NCI-H510A (cell line): ENCODE results near the gene CCM2.

Experiments used
- DNase-seq: peaks from one replicate; lab custom pipeline; 2025; lab: John Stamatoyannopoulos, UW

The CCM2 gene

DNA sequence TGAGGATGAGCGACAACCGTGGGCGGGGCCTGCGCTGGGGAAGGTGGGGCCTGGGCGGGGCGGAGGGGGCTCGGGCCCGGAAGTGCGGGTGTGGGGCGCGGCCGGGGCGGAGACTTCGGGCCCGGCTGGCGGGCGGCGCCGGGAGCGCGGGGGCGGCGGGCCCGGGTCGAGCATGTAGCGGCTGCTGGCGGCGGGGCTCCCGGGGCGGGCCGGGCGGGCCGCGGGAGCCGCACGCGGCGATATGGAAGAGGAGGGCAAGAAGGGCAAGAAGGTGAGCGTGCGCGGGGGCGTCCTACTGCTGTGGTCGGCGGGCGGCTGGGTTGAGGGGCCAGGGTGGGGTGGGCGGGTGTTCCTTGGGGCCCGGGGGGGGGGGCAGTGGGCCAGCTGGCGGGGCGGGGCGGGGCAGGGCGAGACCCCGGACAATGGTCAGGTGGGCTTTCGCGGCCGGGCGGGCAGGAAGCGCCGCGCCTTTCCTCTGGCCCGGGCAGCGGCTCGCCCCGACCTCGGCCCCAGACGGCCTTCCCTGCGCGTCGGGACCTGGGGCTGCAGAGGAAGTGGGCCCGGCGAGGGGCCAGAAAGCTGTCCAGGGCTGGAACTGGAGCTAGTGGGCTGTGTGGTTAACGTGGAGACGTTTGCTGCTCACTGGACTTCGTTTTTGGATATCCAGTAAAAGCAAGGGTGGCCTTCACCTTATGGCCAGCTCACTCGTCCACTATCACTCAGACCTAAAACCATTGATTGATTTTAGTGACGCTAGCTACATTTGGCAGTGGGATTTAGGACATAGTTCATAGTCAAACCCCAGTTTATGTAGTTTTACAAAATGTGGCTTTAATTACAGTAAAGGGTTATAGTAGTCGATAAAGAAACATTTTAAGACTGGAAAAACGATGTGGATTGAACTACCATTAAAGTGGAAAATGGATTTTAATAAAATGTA, at the start of gene CCM2:
CCM2 (plus strand) TSS at position 109 of the 940 bp plus-strand sequence; CDS start at position 242, 133 bp downstream.
- no peak for DNase-seq

DNA sequence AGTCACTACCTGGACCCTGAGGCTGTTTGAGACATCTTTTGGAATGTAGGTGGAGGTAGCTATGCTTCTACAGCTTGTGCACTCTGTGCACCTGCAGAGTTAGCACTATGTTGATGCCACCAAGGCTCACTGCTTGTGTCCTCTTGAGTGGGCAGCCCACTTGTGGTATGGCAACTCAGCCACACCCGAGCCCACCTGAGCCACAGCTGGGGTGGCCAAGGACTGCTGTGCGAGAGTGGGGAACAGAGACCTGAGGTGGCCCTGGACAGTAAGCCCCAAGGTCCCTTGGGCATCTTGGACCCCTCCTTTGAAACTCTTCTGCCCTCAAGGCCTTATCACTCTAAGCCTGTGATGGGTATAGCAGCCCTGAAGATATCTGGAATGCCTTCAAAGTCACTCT, 46.8 kb upstream of the CCM2 start:
- DNase-seq = no peak

DNA sequence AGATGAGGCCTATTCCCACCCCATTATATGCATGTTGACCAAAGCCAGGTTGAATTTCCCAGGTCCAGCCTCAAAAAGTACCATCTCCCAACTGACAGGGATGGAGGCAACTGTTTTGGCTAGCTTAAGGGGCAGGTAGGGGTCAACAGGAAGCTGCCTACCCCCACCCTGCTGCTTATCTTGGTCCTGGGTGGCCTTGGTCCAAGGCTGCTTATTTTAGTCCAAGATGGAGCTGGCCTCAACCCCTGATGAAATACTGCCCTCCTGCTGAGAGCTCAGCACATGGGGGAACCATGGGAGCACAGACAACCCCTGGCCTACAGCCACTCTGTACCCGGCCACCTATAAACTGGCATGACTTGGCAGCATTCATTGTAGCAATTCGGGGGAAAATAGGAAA, 44.3 kb upstream of the CCM2 start:
- no peak for DNase-seq

DNA sequence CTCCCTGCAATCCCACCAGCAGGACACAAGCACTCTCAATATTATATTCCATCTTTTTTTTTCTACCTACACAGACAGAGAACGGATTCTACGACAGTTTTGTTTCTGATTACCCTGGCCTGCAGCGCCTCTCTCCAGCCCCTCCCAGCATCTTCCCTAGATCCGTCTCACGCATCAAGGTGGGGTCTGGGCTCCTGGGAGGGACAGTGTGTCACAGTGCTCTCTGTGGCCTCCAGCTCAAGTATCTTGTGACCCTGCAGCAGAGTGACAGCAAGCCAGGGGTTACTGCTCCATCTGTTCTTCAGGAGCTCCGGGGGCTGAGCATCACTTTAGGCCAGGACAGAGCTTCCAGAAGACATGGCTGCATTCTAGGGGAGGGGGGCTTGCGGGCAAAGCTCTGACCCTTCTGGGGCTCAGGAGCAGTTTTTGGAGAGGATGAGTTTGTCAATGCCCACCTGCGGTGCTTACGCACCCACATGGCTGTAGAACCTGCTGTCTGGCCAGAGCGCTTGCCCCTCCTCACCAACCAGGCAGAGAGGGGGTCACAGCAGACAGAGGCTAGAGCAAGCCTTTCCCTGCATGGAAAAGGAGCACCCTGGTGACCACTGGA, 43.7 kb upstream of the CCM2 start:
- DNase-seq = no peak

DNA sequence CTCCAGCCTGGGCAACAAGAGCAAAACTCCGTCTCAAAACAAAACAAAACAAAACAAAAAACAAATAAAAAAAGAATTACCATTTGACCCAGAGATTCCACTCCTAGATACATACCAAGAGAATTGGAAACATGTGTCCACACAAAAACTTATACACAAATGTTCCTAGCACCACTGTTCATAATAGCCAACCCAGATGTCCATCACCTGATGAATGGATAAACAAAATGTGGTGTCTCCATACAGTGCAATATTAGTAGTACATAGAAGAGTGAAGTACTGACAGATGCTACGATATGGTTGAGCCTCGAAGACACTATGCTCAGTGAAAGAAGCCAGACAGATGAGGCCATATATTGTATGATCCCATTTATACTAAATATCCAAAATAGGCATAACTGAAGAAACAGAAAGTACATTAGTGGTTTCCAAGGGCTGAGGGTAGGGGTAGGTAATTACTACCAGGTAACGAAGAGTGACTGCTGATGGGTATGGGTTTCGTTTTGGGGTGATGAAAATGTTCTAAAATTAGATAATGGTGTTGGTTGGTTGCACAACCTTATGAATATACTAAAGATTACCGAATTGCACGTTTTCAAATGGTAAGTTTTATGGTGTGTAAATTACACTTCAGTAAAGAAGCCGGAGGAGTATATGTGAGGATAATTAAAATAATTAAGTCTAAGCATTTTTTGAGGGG, 41.2 kb upstream of the CCM2 start:
- DNase-seq = no peak

DNA sequence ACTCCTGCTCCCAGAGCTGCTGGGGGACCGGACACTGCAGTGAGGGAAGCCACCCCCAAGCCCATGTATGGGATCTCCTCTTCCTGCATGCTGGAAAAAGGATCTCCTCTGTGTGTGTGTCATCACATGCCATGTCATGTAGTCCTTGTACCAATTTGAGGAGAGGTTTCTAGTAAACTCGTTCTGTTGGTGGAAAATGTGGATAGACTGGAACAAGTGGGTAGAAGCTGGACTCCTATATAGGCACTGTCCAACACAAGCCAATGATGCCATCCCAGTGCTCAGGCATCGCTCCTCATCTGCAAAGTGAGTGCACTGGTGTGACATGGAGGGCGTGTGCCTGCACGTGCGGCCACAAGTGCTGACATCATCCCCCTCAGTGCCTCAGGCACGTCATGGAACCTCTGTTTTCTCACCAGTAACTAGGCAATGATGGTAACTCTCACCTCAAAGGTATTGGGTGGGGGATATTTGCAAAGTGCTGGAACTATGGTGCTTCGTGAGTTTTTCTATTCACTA, 40.5 kb upstream of the CCM2 start:
- DNase-seq = no peak

DNA sequence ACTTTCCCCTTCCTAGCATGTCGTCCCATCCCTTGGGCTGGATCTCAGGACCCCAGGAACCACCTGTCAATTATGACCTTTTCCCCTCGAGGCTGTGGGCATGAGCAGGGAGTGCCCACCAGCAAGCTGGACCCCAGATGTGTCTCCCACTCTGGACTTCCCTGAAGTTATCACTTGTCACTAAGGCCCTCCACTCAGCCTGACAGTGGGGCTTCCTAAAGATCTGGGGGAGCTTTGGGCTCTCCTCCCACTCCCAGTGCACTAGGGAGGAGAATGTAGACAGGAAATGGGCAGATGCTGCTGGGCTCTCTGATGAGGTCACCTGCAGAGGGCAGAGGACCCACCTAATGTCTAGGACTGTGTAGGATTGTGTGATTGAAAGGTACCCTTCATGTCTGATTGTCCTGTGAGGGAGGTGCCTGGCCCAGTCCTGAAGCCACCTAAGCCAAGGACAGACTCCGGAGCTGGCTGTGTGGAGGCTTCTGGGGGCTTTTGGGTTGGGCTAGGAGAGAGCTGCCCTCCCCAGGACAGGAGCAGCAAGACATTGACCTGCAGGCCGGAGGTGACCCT, 39.9 kb upstream of the CCM2 start:
- no peak for DNase-seq

DNA sequence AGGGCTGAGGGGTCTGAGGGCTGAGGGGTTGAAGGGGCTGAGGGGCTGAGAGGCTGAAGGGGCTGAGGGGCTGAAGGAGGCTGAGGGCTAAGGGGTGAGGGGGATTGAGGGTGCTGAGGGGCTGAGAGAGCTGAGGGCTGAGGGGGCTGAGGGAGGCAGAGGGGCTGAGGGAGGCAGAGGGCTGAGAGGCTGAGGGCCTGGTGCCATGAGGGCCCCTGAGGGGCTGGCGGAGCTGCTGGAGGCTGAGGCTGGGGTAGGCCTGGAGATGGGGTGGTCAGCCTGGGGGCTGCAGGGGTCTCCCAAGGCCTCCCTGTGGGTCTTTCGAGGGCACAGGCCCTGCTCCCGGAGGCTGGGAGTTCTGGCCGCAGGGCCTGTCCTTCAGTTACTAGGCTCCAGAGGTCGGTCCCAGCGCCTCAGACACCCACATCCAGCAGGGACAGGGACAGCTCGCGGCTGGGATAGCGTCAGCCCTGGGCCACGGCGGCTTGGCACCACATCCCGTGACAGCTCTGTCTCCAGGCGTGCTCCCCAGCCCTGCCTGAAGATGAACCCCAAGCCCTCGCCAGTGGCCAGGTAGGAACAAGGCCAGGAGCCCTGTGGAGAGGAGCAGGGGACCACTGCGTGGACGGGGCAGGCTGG, 38.0 kb upstream of the CCM2 start:
- no peak for DNase-seq

DNA sequence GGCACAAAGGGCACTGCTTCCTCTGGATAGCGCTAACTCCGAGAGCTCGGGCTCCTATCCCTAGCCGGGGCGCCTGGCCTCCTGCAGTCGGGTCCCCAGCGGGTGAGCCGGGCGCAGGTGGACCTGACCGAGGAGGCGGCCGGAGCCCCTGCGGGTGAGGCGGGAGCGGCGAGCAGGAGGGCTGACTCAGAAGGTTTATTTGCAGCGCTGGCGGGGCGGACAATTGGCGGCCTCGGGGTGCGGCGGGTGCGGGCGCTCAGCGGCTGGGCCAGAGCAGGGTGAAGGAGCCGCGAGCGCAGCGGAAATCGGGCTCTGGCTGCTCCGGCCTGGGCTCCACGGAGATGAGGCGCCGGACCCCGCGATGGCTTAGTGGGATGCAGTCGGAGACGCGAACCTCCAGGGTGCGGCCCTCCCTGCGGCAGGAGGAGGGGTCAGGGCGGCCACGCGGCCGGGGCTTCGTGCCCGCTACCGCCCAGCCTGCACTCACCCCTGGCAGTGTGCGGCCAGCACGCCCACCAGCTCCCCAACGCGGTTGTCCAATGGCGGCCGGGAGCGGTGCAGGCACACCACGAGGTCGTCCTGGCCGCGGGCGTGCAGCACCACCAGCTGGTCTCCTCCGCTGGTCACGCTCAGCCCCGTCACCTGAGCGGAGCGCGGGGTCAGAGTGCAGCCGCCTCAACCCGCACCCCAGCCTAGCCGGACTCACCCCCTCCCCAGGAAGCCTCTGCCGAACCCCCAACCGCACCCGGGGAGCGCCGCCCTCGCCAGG, 37.3 kb upstream of the CCM2 start:
- DNase-seq = no peak

DNA sequence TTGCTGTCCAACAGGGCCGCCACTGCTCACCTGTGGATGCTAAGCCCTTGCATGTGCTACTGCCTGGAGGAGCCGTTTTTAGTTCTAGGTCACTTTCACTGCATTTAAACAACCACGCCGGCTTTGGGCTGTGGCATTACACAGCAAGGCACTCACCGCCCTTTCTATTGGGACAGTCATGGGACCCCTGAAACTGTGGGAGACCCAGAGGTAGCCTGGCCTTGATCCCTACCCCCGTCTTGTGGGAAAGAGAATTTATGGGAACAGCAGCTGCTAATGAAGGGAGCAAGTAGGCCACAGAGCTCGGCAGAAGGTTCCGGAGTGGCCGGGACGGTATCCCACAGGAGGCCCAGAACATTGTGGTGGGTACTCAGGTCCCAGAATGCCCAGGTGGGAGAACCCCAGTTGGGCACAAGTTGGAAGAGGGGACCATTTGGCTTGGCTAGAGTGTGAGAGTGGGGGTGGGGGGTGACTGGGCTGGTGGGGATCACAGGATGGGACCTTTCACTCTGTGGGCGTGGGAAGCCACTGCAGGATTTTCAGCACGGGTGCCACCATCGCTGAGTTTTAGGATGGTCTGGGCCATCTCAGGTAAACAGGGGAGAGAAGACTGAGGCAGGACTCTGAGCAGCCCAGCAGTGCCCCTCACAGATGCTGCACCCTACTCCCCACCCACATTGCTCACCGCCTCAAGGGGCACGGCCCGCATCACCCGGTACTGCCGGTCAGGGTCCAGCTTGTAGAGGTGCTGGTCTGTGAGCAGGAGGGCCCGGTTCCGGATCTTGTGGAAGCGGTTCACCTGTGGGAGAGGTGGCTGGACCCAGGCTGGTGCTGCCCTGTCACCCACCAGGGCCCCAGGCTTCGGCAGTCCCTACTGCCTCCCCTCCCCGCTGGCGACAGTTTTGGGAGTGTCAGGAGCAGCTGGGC, 36.4 kb upstream of the CCM2 start:
- DNase-seq = no peak

DNA sequence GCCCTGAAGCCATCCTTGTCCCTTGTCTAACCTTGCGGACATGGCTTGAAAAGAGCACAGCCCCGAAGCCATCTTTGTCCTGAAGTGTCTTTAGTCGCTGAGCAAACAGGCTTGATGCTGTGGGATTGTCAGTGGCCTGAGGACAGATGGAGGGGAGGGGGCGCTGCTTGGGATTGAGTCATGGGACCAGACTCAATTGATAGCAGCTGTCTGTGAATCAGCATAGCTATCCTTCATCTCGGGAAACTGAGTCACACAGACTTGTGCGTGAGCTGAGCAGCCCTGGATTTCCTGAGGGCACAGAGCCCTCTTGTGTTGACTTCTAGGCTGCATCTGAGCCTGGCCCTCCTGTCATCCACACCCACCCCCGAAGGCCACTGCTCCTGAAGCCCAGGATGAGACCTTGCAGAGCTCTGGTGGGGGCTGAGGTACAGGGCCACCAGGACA, 35.6 kb upstream of the CCM2 start:
- DNase-seq = no peak

DNA sequence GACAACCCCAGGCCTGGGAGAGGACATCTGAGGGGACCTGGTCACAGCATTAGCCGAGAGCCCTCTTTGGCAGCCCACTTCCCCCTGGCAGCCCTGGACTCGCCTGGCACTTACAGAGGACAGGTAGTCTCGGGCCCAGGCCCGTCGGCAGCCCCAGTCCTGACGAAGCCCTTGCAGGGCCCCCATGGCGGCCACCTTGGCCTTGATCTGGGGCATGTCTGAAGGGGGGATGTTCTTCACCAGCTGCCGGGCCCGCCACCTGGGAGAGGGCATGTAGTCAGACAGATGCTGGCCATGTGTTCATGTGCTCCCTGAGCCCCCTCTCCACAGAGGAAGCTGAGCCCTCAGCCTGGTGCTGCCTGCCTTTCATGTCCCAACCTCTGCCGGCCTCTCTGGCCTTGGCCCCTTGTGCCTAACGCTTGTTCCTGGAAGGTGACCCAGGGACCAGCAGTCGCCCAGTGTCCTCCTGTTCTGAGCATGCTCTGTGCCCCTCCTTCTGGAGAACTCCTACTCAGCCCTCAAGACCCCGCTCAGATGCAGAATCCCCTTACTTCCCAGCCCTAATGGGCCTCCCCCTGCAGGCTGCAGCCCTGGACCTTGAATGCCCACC, 35.1 kb upstream of the CCM2 start:
- no peak for DNase-seq

DNA sequence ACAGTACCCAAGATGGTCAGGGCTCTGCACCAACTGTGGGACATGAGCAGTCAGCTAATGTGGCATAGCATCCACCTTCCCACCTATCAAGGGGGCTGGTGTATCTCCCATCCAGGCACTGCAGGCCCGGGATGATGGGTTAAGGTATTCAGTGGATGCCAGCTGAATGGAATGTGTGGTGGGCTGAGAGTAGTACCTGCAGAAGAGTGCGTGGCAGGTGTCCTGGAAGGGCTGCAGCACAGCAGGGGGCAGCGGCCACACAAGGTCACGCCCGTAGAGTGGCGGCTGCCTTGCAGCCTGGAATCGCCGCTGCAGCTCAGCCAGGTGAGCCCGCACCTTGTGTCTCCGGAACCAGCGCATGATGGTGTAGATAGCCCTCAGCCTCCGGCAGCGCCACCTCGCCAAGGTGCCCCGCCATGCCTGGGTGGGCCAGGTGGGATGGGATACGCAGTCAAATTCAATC, 34.5 kb upstream of the CCM2 start:
- no peak for DNase-seq

DNA sequence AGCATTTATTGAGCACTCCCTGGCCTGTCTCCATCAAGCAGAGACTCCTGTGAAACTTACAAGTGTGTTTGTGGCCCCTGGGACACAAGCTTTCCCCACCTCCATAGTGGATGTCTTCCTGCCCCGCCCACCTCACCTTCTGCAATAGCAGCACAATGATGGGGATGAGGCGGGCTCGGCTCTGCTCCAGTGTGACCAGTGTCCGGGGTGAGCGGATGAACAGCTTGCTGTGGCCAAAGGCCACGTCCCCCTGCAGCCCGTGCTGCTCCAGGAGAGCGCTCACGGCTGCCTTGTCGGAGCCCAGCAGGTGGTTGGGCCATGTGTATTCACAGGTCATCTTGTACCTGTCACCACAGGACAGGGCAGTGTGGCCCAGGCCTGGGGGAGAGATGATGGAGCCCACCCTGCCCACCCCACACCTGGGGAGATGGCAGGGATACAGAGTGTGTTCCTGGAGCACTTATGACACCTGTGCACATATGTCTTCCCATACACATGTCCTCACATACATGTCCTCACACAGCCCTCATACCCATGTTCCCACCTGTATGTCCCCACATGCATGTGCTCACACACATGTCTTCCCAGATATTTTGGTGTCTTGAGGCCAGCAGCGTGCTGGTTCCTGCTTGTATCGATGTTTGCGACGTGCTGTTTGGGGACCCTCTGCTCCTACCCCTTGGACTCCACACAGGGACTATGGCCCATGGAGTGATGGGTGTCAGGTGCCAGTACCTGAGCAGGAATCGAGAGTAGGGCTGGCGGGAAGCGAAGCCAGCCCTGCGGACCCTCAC, 33.9 kb upstream of the CCM2 start:
- no peak for DNase-seq

DNA sequence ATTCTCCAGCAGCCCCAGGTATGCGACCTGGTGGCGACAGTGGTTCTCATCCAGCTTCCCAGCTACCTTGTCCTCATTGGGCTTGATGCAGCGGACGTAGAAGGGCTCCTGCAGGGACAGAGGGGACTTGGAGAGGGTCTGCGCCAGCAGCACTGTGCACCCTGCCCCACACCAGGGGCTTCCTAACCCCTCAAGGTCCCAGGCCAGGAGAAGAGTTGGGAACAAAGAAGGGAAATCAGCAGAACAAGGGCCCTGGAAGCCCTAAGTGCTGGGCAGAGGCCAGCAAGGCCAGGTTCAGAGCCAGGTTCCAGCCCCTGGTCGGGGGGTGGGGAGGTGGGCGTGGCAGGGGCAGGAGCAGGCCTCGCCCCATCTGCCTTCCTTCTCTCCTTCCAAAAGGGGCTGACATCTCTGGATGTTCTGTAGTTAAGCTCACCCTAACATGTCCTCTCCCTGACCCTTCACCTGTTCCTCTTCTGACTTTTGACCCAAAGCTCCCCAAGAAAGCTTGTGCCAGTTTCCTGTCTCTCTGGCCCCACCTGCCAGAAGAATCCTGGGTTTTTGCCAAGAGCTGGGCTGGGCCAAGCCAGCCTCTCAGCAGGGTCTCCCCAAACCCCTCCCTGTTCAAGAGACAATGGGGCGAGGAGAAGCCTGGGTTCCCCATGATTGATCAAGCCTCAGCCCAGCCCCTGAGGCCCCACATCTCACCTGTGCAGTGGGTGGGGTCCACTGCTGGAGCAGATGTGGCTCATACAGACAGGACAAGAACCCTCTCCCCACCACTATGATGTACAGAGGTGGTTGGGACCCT, 33.1 kb upstream of the CCM2 start:
- DNase-seq = no peak

DNA sequence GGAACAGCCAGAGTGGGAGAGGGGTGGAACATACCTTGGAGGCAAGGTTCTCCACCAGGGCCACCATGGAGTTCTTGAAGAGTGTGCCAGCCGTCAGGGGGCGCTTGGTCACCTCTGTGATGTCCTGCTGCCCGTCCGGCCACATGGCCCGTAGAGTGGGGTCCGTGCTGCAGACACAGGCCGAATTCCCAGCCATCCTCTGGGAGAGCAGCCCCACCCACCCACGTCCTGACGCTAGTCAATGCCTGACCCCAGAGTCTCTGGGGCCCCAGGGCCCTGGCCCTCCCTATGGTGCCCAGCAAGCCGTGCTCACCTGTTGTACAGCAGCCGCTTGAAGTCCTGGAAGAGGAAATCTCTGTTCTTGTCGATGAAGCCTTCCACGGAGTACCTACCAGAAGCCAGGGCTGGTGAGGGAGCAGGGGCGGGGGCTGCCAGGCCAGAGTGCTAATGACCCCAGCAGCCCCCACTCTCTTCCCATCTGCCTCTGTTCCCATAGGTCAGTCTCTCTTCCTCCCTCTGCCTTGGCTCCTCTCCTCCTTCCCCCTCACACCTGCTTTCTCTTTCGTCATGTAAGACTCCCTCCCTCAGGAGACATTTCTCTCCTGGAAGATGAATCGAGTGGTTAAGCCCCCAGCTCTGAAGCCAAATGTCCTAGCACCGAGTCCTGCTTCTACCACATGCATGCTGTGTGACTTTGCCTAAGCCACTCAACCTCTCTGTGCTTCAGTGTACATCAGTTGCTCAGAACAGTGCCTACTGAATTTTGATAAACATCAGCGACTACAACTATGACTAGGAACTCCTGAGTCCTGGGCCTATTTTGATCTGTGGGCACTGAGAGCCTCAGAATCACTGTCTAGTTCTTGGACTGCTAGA, 32.2 kb upstream of the CCM2 start:
- DNase-seq = no peak
